ENCODE data around the gene BRICD5.
A peak's percentile ranks its signal among the peaks of the same experiment; 100 is the strongest.

Gene BRICD5

GRCh38 chr16:2238838-2239675, 28.4 kb upstream of the BRICD5 start (continued):
- TF ChIP-seq ELK4 (IDR thresholded peaks at IDR 0.05; ENCODE audit: borderline replicate concordance, low read depth, low read length) = no peak
- TF ChIP-seq SP2 (tag by site-specific recombination; IDR thresholded peaks at IDR 0.05) = peak; percentile 24; the same call in 1 of the 2 replicates
- no peak for TF ChIP-seq ZNF174 (tag by site-specific recombination; IDR thresholded peaks at IDR 0.05)
- TF ChIP-seq, protein P1, sequence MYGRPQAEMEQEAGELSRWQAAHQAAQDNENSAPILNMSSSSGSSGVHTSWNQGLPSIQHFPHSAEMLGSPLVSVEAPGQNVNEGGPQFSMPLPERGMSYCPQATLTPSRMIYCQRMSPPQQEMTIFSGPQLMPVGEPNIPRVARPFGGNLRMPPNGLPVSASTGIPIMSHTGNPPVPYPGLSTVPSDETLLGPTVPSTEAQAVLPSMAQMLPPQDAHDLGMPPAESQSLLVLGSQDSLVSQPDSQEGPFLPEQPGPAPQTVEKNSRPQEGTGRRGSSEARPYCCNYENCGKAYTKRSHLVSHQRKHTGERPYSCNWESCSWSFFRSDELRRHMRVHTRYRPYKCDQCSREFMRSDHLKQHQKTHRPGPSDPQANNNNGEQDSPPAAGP (tag by site-specific recombination; IDR thresholded peaks at IDR 0.05) = no peak
- no peak for TF ChIP-seq GLI2 (tag by site-specific recombination; IDR thresholded peaks at IDR 0.05; ENCODE audit: borderline replicate concordance, low read depth)

DNA sequence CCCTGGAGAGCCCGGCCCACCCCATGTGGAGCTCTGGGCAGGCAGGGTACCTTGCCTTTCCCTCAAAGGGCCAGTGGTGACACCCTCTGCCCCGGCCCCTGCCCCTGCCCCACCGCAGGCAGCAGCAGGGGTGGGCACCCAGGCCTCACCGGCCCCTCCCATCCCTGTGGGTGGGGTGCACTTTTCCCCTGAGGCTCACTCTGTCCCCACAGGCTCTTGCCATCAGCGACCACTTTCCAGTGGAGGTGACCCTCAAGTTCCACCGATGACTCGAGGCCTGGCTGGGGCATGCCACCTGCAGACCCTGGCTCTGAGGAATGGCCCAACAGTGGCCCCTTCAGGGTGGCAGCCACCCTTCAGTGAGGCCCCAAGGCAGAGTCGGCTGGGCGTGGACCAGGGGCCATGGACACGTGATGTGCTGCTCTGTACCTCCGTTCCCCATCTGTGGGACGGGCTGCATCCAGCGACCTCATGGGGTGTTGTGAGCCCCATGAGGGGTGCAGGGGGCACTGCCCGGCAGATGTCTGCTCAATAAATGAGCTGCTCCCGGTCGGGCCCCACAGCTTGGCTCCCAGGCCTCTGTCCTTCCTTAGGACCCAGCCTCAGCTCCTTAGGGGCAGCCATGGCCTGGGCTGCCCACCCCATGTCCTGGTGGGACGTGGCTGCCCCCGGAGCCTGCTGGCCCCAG, 27.6 kb upstream of the BRICD5 start:
- H3K36me3 ChIP-seq (ENCODE audit: control insufficient read depth in 2 of 2, insufficient read depth in 1 of 2, low read length in 2 of 2) = peaks cover 3 to 50% of the 10 kb centered on the region in 2 experiments; a peak in 2 of 3 replicates
- H3K4me3 ChIP-seq (ENCODE audit: low read depth, low read length) = no peak overlapping the region
- peaks cover 4% of the 10 kb centered on the region; the same call in 1 of the 2 replicates for H3K4me1 ChIP-seq (ENCODE audit: control insufficient read depth, insufficient read depth, low read length)
- no peak overlapping the region for H3K27ac ChIP-seq (ENCODE audit: extremely low read depth, low read depth, low read length)
- no peaks in the 10 kb centered on the region for H3K9me3 ChIP-seq (ENCODE audit: control insufficient read depth, insufficient read depth, low read depth, low read length)
- ChIA-PET POLR2A (interaction anchor here (0.6 to 5.3 kb wide), 9 partner anchors 9 to 83 kb away, joined by 3 to 48 read pairs (median 7); partner anchors contain the start of genes ECI1, MLST8, PGP and TRAF7), CTCF (interaction anchor here (0.5 to 0.8 kb wide), 2 partner anchors 263 to 688 kb away, joined by 3 read pairs; no protein-coding TSS in a partner anchor)
- TF ChIP-seq GLIS2 (tag by site-specific recombination; IDR thresholded peaks at IDR 0.05) = 0 out of 2 replicates have a peak, but pooled peaks have one; percentile 49
- no peak for TF ChIP-seq ZNF548 (tag by site-specific recombination; IDR thresholded peaks at IDR 0.05)
- no peak for TF ChIP-seq ZSCAN5A (tag by site-specific recombination; IDR thresholded peaks at IDR 0.05)
- TF ChIP-seq ZNF350 (tag by site-specific recombination; IDR thresholded peaks at IDR 0.05) = no peak
- no peak for TF ChIP-seq ZNF132 (tag by site-specific recombination; IDR thresholded peaks at IDR 0.05; ENCODE audit: borderline replicate concordance)
- TF ChIP-seq ZNF623 (tag by site-specific recombination; IDR thresholded peaks at IDR 0.05) = no peak
- peak; percentile 67 for TF ChIP-seq HIC1 (tag by site-specific recombination; IDR thresholded peaks at IDR 0.05)
- no peak for TF ChIP-seq ZNF23 (tag by site-specific recombination; IDR thresholded peaks at IDR 0.05; ENCODE audit: borderline replicate concordance)
- TF ChIP-seq ZNF140 (tag by site-specific recombination; IDR thresholded peaks at IDR 0.05) = no peak
- TF ChIP-seq ZNF48 (tag by site-specific recombination; IDR thresholded peaks at IDR 0.05) = no peak
- peak; percentile 45; the same call in 1 of the 2 replicates for TF ChIP-seq ZBTB8A (tag by site-specific recombination; IDR thresholded peaks at IDR 0.05)
- no peak for TF ChIP-seq HOXC10 (CRISPR knock-in tag; IDR thresholded peaks at IDR 0.05)
- TF ChIP-seq, protein P2, sequence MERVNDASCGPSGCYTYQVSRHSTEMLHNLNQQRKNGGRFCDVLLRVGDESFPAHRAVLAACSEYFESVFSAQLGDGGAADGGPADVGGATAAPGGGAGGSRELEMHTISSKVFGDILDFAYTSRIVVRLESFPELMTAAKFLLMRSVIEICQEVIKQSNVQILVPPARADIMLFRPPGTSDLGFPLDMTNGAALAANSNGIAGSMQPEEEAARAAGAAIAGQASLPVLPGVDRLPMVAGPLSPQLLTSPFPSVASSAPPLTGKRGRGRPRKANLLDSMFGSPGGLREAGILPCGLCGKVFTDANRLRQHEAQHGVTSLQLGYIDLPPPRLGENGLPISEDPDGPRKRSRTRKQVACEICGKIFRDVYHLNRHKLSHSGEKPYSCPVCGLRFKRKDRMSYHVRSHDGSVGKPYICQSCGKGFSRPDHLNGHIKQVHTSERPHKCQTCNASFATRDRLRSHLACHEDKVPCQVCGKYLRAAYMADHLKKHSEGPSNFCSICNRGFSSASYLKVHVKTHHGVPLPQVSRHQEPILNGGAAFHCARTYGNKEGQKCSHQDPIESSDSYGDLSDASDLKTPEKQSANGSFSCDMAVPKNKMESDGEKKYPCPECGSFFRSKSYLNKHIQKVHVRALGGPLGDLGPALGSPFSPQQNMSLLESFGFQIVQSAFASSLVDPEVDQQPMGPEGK (tag by site-specific recombination; IDR thresholded peaks at IDR 0.05) = peak; percentile 13; the same call in 1 of the 2 replicates
- no peak for TF ChIP-seq ZNF529 (tag by site-specific recombination; IDR thresholded peaks at IDR 0.05; ENCODE audit: insufficient replicate concordance)
- TF ChIP-seq ZNF510 (tag by site-specific recombination; IDR thresholded peaks at IDR 0.05; ENCODE audit: insufficient replicate concordance) = no peak
- TF ChIP-seq ZNF223 (tag by site-specific recombination; IDR thresholded peaks at IDR 0.05) = no peak
- TF ChIP-seq KLF8 (tag by site-specific recombination; IDR thresholded peaks at IDR 0.05) = no peak
- TF ChIP-seq, protein P3, sequence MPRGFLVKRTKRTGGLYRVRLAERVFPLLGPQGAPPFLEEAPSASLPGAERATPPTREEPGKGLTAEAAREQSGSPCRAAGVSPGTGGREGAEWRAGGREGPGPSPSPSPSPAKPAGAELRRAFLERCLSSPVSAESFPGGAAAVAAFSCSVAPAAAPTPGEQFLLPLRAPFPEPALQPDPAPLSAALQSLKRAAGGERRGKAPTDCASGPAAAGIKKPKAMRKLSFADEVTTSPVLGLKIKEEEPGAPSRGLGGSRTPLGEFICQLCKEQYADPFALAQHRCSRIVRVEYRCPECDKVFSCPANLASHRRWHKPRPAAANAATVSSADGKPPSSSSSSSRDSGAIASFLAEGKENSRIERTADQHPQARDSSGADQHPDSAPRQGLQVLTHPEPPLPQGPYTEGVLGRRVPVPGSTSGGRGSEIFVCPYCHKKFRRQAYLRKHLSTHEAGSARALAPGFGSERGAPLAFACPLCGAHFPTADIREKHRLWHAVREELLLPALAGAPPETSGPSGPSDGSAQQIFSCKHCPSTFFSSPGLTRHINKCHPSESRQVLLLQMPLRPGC (tag by site-specific recombination; IDR thresholded peaks at IDR 0.05) = no peak
- no peak for TF ChIP-seq ZBTB17 (tag by site-specific recombination; IDR thresholded peaks at IDR 0.05)
